Left forelimb (tissue), 1 donor: ENCODE results near the gene ANKFY1.

ENCODE experiments used
- DNase-seq: peaks from one replicate; pipeline ENCODE4 v3.0.0-alpha.2; 2018; ENCODE audit warnings: low spot score

ANKFY1 gene

GRCh38 chr17:4178651-4179050 lies 85.1 kb downstream of the ANKFY1 start:
- DNase-seq = no peak

GRCh38 chr17:4177806-4178205 lies 86.0 kb downstream of the ANKFY1 start:
- DNase-seq = no peak

DNA sequence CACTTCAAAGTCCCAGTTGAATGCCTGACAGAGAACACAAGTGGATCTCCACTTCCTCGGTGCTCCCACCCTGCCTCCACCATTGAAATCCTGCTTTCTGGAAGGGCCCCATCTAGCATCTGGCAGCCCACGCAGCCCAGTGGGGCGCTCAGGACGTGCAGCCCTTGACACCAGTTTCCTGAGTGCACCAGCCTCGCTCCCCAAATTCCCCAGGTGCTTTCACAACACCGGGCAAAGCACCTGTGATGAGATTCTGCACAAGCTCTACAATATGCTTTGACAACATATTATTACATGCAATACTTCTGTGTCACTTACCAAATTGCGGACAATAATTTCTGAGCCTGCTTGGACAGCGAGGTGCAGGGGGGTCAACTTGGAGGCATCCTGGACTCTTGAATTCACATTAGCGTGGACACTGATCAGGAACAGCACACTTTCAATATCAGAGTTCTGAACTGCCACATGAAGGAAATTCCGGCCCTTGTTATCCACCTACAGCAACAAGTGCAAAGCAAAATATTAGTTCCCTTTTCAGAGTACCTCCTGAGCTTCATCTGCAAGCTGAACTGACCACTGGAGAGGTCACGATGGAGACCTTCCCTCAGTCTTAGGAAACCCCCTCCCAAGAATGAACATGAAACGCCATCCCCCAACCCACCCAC lies 86.8 kb downstream of the ANKFY1 start:
- no peak for DNase-seq

- no peak for DNase-seq
Observed at GRCh38 chr17:4175921-4176807, 87.6 kb downstream of the ANKFY1 start.

- DNase-seq = no peak
Observed at GRCh38 chr17:4174556-4174955, 89.2 kb downstream of the ANKFY1 start.

DNA sequence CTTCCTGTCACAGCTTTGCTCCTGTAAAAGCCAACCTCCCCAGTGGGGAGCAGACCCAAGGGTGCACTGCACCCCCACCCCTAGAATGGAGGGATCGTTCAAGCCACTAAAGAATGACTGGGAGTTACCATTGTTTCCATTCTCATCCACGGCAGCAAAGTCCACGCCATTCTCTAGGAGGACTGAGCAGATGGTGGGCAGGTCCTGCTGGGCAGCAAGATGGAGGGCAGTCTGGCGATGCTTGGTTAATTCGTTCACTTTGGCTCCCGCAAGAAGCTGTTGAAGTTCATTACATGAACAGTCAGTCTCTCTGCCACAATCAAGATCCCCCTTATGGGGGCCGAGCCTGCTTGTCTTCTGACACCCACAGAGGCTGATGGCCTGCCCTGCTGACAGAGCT lies 90.0 kb downstream of the ANKFY1 start:
- DNase-seq = no peak

DNA sequence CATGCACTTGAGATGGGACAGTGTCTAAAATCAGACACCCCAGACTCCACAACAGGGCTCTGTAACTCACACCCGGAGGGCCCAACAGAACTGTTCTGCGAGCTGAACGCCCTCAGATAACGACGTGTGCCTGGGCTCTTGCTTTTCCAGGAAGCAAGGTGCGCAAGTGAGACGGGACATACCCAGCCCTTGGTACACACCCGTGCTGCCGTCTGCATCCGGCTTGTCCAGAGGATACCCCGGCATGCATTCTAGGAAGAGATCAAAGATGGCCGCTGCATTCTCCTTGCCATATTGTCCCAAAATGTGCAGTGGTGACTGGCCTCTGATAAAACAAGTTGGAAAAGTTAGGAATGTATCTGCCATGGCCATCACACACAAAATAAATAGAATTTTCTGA lies 91.4 kb downstream of the ANKFY1 start:
- no peak for DNase-seq

GRCh38 chr17:4170639-4171280 lies 93.0 kb downstream of the ANKFY1 start:
- DNase-seq = no peak

DNA sequence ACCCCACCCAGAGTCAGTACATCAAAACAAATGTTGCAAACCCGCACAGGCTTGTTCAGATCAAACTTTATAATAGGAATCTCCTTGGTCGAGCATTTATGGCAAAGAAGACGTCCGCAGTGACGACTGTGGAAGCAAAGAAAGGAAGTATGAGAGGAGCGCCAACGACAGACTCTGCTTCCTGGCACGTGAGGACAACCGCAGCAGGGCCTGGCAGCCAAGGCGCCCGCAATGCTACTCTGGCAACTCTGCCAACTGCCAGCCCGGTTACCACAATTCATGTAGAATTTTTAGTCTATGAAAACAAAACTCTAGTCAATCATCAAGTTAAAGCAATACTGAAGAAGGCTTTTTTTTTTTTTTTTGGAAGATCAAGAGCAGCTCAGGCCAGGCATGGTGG lies 96.0 kb downstream of the ANKFY1 start:
- DNase-seq = no peak

DNA sequence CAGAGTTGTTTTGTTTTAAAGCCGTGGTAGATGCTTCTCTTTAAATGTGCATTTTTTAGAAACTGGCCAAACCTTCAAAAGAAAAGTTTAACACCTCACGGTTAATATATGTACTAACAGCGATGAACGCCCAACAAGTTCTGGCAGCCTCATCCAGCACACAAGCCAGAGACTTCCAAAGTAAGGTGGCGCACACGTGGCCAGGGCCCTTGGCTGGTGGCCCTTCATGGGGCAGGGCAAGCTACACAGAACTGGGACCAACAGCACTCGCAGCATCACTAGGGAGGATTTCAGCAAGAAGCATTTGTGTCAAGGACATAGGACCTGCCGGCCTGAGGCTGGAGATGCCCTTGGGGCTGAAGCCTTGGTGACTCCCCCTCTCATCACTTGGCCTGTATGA lies 97.4 kb downstream of the ANKFY1 start:
- no peak for DNase-seq

DNA sequence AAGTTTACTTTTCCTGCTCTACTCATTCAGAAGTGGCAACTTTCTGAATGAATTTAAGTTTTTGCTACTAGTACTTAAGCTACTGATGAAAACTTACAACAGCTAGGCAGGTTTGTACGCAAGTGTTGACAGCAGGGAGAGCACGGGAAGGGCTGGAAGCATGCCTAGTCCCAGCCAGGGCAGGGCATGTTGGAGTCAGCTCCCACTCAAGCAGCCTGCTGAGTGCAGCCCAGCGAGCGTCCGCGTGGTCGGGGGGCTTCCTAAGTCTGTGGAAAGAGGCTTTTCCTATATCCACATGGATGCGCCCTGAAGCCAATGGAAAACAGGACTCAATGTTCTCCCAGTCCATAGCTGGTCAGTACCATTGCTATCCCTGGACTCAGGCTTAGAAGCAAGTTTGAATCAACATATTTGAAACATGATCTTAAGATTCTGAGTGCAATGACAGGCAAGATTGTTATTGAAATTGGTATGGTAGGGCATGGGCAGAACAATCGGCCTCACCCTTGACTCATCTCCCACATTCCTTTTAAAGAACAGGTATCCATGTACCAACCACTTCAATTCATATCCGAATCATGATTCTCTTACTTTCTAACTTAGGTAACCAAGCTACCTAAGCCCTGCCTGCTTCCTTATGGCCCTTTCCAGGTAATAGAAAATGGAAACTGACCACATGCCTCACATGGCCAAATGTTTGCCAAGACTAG lies 98.3 kb downstream of the ANKFY1 start:
- DNase-seq = no peak

GRCh38 chr17:4163951-4164350 lies 99.8 kb downstream of the ANKFY1 start:
- no peak for DNase-seq

GRCh38 chr17:4162775-4163466 lies 100.9 kb downstream of the ANKFY1 start:
- DNase-seq = no peak

DNA sequence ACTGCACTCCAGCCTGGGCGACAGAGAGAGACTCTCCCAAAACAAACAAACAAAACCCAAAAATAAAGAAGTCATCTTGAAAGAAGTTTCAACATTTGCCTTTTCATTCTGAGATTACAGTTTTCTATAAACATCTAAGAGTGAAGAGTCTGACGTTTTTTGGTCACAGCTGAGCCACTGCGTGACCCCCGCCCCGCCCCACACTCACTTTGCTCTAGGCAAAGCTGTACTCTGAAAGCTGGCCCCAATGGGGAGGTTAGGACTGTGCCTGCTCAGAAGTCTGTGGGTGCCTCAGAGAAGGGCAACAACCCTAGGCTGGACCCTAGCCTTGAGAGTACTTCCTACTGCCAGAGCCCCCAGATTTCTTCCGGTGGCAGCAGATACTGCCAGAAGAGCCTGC lies 101.5 kb downstream of the ANKFY1 start:
- no peak for DNase-seq

DNA sequence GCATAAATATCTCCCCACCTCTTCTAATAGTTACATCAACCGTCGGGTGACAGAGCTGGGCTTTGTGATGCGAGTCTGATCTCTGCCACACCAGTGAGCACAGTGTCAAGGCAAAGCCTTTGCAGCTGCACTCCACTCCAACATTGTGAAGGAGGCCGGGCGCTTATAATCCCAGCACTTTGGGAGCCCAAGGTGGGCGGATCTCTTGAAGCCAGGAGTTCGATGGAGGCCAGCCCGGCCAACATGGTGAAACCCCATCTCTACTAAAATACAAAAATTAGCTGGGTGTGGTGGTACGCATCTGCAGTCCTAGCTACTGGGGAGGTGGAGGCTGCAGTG lies 101.8 kb downstream of the ANKFY1 start:
- no peak for DNase-seq

DNA sequence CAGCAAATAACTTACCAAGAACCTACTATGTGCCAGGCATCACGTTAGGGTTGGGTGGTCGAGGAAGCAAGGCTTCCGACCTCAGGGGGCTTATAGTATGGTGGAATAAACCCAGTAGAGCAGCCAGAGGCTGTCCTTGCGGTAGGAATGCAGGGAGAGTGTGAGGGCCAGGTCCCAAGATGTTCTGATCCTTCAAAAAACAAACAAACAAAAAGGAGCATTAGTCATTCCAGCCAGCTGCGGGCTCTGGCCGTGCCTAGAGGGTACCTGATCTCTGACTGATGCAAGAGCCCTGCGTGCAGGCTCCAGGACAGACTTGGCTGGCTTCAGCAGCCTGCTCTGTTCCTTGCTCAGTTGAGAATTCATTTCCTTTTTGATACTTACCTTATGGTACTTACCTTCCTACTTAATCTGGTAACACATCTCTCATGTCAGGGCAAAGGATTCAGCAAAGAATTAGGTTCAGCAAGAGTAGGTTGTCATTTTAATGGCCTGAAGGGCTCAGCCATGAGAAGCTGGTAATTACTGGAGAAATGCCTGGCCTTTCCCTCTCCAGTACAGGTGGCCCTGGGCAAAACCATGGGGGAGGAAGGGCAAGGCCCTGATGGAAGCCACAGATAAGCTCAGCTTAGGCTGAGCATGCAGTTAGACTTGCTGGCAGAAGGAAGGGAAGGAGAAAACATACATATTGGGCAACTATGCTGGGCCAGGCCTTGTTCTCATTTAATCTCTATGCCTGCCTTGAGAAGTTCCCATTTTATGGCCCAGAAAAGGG lies 102.4 kb downstream of the ANKFY1 start:
- DNase-seq = no peak

DNA sequence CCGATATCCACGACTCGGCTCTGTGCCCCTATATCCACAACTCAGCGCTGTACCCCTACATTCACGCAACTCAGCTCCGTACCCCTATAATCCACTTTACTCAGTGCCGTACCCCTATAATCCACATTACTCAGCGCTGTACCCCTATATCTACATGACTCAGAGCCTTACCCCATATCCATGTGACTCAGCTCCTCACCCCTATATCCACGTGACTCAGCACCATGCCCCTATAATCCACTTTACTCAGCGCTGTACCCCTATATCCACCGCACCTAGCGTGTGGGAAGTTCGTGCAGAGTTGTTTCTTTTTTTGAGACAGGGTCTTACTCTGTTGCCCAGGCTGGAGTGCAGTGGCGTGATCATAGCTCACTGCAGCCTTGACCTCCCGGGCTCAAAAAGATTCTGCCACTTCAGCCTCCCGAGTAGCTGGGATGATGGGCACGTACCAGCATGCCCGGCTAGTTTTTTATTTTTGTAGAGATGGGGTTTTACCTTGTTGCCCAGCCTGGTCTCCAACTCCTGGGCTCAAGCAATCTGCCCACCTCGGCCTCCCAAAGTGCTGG lies 103.4 kb downstream of the ANKFY1 start:
- no peak for DNase-seq

- DNase-seq = no peak
Observed at GRCh38 chr17:4159761-4160160, 104.0 kb downstream of the ANKFY1 start.

GRCh38 chr17:4157618-4158333 lies 106.0 kb downstream of the ANKFY1 start:
- DNase-seq = no peak

- no peak for DNase-seq
Observed at GRCh38 chr17:4156750-4157381, 106.9 kb downstream of the ANKFY1 start.
